GM18498 (cell line): ENCODE data around the gene TRIM66.
A peak's percentile ranks its signal among the peaks of the same experiment; 100 is the strongest.

Experiments
- ATAC-seq: cut with Tn5 transposase; IDR thresholded peaks from one replicate; pipeline ENCODE4 v1.9.1; 2021; ENCODE audit warnings: mild to moderate bottlenecking, moderate library complexity; ENCODE audit not compliant: unreplicated experiment

TRIM66 gene

GRCh38 chr11:8614497-8614896, 68.0 kb downstream of the TRIM66 start:
- ATAC-seq: no peak

GRCh38 chr11:8613036-8613435, 69.4 kb downstream of the TRIM66 start:
- no peak for ATAC-seq

GRCh38 chr11:8612522-8612921, 69.9 kb downstream of the TRIM66 start:
- no peak for ATAC-seq

- no peak for ATAC-seq
These were observed 71.8 kb downstream of the TRIM66 start for GRCh38 chr11:8610532-8611116.

GRCh38 chr11:8608652-8609051, 73.8 kb downstream of the TRIM66 start:
- ATAC-seq: no peak

DNA sequence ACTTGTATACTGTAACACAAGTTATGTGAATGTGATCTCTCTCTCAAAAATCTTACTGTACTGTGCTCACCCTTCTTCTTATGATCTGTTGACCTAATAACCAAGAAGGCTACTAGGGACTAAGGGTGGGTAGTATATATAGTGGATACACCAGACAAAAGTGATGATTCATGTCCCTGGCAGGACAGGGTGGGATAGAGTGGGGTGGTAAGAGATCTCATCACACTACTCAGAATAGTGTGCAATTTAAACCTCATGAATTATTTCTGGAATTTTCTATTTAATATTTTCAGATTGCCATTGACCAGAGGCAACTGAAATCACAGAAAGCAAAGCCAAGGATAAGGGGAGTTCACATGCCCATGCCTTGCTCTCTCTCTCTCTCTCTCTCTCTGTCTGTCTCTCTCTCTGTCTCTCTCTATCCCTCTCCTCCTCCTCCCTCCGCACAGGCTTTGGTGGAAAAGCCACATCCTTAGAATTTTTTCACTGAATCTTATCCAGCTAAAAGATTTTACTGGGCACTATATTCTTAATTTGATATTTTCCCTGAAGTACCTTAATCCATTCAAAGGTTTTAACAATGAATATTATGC, 76.4 kb downstream of the TRIM66 start:
- no peak for ATAC-seq

GRCh38 chr11:8604078-8604723, 78.3 kb downstream of the TRIM66 start:
- peak; percentile 82 for ATAC-seq

GRCh38 chr11:8603696-8604077, 78.8 kb downstream of the TRIM66 start:
- peak; percentile 10 for ATAC-seq

DNA sequence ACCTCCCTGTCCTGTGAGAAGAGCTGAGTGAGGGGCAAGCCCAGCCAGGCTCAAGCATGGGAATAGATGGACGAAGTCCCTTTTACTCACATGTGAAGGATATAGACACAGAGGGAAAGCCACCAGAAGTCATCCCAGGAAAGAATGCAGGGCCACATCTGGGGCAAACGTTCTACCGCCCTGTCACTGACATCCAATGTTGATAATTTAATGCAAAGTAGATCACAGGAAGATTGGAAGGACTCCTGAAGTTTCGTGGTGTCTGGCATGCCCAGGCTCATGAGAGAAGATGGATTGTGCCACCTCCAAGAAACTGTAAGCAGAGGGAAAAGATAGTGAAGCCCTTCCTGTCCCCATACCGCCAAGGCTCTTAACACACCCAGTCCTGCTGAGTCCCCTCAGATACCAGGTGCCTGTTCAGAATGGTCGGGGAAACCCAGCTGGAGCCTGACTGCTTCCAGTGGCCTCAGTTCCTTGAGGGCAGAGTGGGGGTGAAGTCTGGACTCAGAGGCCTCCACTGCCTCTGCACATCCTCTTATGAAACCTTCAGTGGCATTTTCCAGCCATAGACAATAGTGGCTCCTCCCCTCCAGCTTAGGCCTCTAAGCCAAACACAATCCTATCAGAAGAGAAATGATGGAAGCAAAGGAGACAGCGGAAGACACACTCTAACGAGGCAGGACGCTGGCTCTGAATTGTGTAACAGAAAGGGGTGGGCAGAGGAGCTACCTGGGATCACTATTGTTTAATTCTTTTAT, 80.9 kb downstream of the TRIM66 start:
- ATAC-seq: no peak

GRCh38 chr11:8598506-8598905, 84.0 kb downstream of the TRIM66 start:
- ATAC-seq: no peak

DNA sequence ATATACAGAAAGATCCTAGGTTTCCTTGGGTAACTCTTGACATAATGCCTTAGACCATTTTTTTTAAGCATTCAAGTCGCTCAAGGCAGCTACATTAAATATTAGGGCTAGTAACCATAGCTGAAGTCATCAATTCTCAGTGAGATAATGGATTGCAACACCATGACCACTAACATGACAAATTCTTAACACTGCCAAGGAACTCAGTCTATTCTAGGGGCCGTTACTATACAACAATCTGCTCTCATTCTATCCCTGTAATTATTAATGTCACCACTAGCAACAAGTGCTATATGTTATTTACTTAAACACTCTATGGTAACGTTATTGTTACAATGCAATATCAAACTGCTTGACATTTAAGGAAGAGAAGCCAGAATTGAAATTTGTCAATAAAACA, 85.3 kb downstream of the TRIM66 start:
- no peak for ATAC-seq

GRCh38 chr11:8596504-8597046, 85.9 kb downstream of the TRIM66 start:
- ATAC-seq: no peak

DNA sequence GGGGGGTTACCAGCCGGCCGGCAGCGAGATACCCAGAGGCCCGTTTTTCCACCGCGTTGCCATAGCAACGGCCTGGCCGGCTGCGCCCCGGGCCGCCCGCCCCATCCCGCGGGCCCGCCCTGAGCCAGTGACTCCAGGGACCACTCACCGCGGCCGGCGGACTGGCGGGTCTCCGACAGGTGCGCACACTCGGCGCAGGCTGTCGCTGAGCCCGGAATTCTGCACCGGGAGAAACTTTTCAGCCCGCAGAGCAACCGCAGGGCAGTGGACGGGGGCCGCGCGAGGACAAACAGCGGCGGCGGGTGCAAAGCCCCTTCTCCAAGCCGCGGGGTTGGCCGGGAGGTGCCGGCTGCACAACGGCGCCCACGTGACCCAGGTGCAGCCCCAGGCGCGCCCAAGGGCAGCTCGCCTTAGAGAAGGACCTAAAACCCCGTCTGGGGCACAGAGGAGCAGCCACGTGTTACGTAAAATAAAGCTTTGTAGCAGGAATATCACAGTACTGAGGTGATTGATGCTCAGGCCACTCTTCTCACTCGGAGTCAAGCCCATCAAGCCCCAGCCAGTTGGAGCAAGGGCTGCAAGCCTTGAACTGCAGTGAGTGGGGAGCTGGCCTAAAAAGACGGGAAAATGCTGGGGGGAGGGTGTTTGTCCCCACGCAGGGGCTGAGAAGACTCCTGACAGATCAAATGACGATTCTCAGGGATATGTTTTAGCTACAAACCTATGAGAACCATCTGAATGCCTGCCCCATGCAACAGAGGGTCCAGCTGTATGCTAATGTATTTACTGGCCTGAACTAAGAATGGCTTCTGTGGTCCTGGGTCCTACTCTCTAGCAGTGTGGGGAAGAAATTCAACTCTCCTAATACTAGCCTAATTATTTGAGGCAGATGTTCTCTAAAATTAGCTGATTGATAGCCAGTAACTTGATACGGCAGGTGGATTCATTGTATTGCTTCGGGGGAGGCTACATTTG, 88.2 kb downstream of the TRIM66 start, which contains the start of gene STK33:
Gene STK33 (minus strand): TSS at position 294 of the 975 bp plus-strand sequence. CDS start 119,323 bp downstream, outside the sequence.
- peak; percentile 94 for ATAC-seq

DNA sequence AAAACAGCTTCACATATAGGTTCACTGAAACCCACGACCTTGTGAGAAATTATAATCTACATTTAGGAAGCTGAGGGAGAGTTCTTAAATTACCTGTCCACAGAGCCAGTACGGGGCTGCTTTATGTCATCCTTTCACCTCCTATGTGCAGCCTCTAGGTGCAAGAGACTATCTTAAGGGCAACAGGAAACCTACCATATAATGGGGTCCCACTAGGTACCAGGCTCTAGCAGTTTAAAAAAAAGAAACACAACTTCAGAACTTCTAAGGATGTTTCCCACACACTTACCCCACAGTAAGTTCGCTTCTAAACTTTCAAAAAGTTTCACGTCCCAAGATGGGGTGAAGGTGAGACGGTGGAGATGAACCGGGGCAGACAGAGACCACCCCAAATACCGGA, 89.0 kb downstream of the TRIM66 start:
- peak; percentile 22 for ATAC-seq

GRCh38 chr11:8587915-8588314, 94.5 kb downstream of the TRIM66 start:
- no peak for ATAC-seq

GRCh38 chr11:8586805-8587204, 95.7 kb downstream of the TRIM66 start:
- no peak for ATAC-seq

DNA sequence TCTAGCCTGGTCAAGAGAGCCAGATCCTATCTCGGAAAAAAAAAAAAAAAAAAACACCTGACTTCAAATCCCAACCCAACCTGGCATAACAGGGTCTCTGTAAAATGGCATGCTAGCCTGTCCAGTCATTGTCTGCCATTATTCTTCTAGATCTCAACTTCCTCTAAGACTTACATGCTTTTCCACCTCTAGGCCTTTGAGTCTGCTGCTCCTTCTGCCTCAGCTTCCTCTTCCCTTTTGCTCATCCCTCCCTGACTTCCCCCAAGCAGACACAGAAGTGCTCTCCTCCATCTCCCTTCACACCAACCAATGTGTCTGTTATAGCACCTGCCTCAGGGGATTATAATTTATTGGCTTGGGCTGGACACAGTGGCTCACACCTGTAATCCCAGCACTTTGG, 96.3 kb downstream of the TRIM66 start:
- no peak for ATAC-seq

DNA sequence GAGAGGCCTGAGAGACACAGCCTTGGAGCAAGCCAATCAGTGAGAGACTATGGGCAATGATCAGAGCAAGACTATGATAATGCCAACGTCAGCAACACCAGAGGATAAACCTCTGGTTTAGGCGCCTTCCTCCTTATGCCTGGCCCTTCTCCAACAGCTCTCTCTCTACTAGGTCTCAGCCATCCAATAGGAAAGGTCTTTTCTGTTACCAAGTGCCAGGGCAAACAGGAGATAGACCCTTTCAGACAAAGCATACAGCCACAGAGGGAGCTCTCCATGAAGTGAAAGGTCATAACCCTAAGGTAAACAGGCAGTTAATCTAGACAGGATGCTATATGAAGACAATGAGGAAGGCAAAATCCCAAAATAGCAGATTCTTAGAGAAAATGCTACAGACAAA, 98.0 kb downstream of the TRIM66 start:
- ATAC-seq: no peak

DNA sequence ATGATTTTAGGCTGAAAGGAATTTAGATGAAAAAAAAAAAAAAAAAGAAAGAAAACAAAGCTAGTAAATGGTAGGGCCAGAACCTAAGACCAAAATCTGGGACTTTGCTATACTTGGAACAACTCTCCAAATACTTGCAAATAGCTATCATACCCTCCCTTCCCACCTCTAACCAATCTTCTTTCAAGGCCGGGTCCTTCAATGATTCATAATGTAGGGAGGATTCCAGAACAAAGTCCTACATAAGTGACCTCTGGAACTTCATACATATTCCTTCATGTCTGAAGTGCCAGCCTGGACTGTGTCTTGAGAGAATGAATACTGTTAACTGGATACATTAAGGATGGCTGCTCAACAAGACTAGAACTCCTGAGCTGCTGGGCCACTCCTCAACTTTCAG, 98.4 kb downstream of the TRIM66 start:
- ATAC-seq: no peak

DNA sequence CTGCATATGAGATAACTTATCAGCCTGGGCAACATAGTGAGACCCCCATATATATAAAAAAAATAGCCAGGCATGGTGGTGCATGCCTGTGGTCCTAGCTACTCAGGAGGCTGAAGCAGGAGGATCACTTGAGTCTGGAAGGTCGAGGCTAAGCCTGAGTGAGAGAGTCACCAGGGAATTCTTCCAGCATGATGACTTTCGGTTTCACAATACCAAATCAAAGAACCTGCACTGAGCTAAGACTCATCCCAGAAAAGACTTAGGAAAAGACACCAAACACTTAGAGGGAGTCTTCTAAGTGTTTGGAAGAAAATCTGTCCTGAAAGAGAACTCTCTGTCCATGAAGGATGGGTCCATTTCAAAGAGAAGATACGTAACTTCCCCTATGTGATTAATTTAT, 101.2 kb downstream of the TRIM66 start:
- no peak for ATAC-seq
